ENCODE measurements around the gene DCLK1. TPM values are rescaled to one million over a fixed set of nuclear protein-coding genes. Genes with fewer than 3 reads are reported as not detected.
"Not testable (repeated sequence)": the region's sequence is repeated elsewhere in the genome, so short reads cannot be mapped to it uniquely, and the experiment has no call there.

The DCLK1 gene
- total RNA-seq, 1 donor from 2014 or later, result 22.4 TPM

- no peak overlapping the region for H3K27ac Mint-ChIP-seq (ENCODE audit: unreplicated experiment)
- H3K27me3 Mint-ChIP-seq (ENCODE audit: low read depth), result no peaks in the 10 kb centered on the region
- no peak overlapping the region for H3K4me3 Mint-ChIP-seq
- H3K9me3 Mint-ChIP-seq, result no peaks in the 10 kb centered on the region
- peaks cover 2% of the 10 kb centered on the region for H3K36me3 Mint-ChIP-seq (ENCODE audit: low read depth)
- TF ChIP-seq, protein P1, sequence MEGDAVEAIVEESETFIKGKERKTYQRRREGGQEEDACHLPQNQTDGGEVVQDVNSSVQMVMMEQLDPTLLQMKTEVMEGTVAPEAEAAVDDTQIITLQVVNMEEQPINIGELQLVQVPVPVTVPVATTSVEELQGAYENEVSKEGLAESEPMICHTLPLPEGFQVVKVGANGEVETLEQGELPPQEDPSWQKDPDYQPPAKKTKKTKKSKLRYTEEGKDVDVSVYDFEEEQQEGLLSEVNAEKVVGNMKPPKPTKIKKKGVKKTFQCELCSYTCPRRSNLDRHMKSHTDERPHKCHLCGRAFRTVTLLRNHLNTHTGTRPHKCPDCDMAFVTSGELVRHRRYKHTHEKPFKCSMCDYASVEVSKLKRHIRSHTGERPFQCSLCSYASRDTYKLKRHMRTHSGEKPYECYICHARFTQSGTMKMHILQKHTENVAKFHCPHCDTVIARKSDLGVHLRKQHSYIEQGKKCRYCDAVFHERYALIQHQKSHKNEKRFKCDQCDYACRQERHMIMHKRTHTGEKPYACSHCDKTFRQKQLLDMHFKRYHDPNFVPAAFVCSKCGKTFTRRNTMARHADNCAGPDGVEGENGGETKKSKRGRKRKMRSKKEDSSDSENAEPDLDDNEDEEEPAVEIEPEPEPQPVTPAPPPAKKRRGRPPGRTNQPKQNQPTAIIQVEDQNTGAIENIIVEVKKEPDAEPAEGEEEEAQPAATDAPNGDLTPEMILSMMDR (conservative IDR thresholded peaks at IDR 0.05), result no peak
- no peaks in the 10 kb centered on the region for H3K4me1 Mint-ChIP-seq
- DNase-seq (ENCODE audit: low read depth, low spot score), result no peak
Observed at GRCh38 chr13:36082396-36082795, 48.8 kb downstream of the DCLK1 start.

DNA sequence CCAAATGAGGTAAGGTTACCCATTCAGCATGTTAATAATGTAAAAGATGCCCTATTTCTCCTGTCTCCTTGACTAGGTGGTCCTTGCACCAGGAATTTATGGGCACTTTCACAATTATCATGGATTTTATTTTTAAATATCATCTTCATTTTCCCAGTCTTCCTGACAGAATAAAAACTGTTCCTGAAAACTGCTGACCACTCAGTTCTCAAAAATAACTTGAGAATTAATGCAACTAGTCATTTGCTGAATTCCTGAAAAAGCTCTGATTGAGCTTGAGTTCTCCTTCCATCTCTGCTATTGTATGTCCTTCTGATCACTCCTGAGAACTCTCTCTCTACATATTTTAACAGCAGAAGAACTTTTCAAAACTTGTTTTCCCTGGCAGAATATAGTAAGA, 55.0 kb downstream of the DCLK1 start:
- Mint-ChIP-seq H3K27ac (ENCODE audit: unreplicated experiment) (no peak overlapping the region), H3K27me3 (ENCODE audit: low read depth) (no peaks in the 10 kb centered on the region), H3K9me3 (no peaks in the 10 kb centered on the region), H3K4me1 (peaks cover 11% of the 10 kb centered on the region), H3K36me3 (ENCODE audit: low read depth) (no peaks in the 10 kb centered on the region), H3K4me3 (no peak overlapping the region)
- DNase-seq (ENCODE audit: low read depth, low spot score), result no peak
- TF ChIP-seq, protein P1 (conservative IDR thresholded peaks at IDR 0.05), result no peak

DNA sequence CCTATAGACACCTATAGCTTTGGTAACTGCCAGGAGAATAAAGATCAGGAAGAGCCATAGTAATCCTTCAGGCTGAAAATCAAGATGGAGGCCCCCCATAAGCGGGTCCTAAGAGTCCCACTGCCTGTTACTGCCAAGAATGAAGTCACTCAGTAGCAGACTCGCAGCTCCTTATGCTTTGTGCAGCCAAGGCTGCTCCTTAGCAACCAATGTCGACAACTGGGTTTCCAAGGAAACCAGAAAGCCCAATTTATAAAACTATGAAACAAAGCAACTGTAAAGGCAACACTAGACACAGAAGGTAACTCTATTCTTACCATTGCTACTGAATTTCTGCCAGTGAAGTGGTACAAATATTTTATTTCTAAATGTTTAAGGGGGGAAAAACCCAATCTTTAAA, 56.5 kb downstream of the DCLK1 start:
- TF ChIP-seq, protein P1 (conservative IDR thresholded peaks at IDR 0.05), result no peak
- H3K27ac Mint-ChIP-seq (ENCODE audit: unreplicated experiment), result peak overlapping the region; percentile 65
- peak; percentile 2 for DNase-seq (ENCODE audit: low read depth, low spot score)
- no peaks in the 10 kb centered on the region for H3K36me3 Mint-ChIP-seq (ENCODE audit: low read depth)
- no peaks in the 10 kb centered on the region for H3K9me3 Mint-ChIP-seq
- peaks cover 12% of the 10 kb centered on the region for H3K4me1 Mint-ChIP-seq
- no peaks in the 10 kb centered on the region for H3K27me3 Mint-ChIP-seq (ENCODE audit: low read depth)
- no peak overlapping the region for H3K4me3 Mint-ChIP-seq

- H3K27ac Mint-ChIP-seq (ENCODE audit: unreplicated experiment), result no peak overlapping the region
- H3K27me3 Mint-ChIP-seq (ENCODE audit: low read depth), result no peaks in the 10 kb centered on the region
- TF ChIP-seq, protein P1 (conservative IDR thresholded peaks at IDR 0.05), result no peak
- no peaks in the 10 kb centered on the region for H3K36me3 Mint-ChIP-seq (ENCODE audit: low read depth)
- H3K4me1 Mint-ChIP-seq, result peaks cover 16% of the 10 kb centered on the region
- no peaks in the 10 kb centered on the region for H3K9me3 Mint-ChIP-seq
- DNase-seq (ENCODE audit: low read depth, low spot score), result no peak
- H3K4me3 Mint-ChIP-seq, result no peak overlapping the region
Observed at GRCh38 chr13:36072152-36072935, 58.8 kb downstream of the DCLK1 start.

- not testable (repeated sequence) for H3K36me3 Mint-ChIP-seq (ENCODE audit: low read depth); H3K27ac Mint-ChIP-seq (ENCODE audit: unreplicated experiment); DNase-seq (ENCODE audit: low read depth, low spot score); H3K9me3 Mint-ChIP-seq; H3K27me3 Mint-ChIP-seq (ENCODE audit: low read depth); H3K4me3 Mint-ChIP-seq
- peaks cover 16% of the 10 kb centered on the region for H3K4me1 Mint-ChIP-seq
Observed at GRCh38 chr13:36070504-36071192, 60.5 kb downstream of the DCLK1 start.

GRCh38 chr13:36069881-36070366, 61.3 kb downstream of the DCLK1 start:
- Mint-ChIP-seq H3K27ac (ENCODE audit: unreplicated experiment) (peak overlapping the region; percentile 2), H3K9me3 (peaks cover 4% of the 10 kb centered on the region), H3K4me3 (no peak overlapping the region), H3K27me3 (ENCODE audit: low read depth) (no peaks in the 10 kb centered on the region), H3K4me1 (peaks cover 11% of the 10 kb centered on the region), H3K36me3 (ENCODE audit: low read depth) (peaks cover 4% of the 10 kb centered on the region)
- TF ChIP-seq, protein P1 (conservative IDR thresholded peaks at IDR 0.05), result no peak
- DNase-seq (ENCODE audit: low read depth, low spot score), result no peak
